HG03095 (cell line): ENCODE results near the gene MGAT5.
A peak's percentile ranks its signal among the peaks of the same experiment; 100 is the strongest.
"Not testable (repeated sequence)": the region's sequence is repeated elsewhere in the genome, so short reads cannot be mapped to it uniquely, and the experiment has no call there.

Experiments used
- ATAC-seq: cut with Tn5 transposase; IDR thresholded peaks from one replicate; pipeline ENCODE4 v1.9.1; 2021; ENCODE audit warnings: moderate library complexity; ENCODE audit not compliant: unreplicated experiment

The MGAT5 gene

GRCh38 chr2:134276381-134277172, 22.7 kb downstream of the MGAT5 start:
- no peak for ATAC-seq

GRCh38 chr2:134277223-134277622, 23.4 kb downstream of the MGAT5 start:
- ATAC-seq: no peak

GRCh38 chr2:134278553-134278952, 24.7 kb downstream of the MGAT5 start:
- no peak for ATAC-seq

GRCh38 chr2:134279417-134279816, 25.5 kb downstream of the MGAT5 start:
- no peak for ATAC-seq

GRCh38 chr2:134280231-134280630, 26.4 kb downstream of the MGAT5 start:
- no peak for ATAC-seq

GRCh38 chr2:134280726-134281125, 26.9 kb downstream of the MGAT5 start:
- ATAC-seq: no peak

- ATAC-seq: no peak
These were observed 28.0 kb downstream of the MGAT5 start for GRCh38 chr2:134281815-134282419.

- peak; percentile 90 for ATAC-seq
These were observed 28.9 kb downstream of the MGAT5 start for GRCh38 chr2:134282629-134283400.

GRCh38 chr2:134283661-134284060, 29.8 kb downstream of the MGAT5 start:
- ATAC-seq: no peak

- ATAC-seq: no peak
These were observed 30.3 kb downstream of the MGAT5 start for GRCh38 chr2:134284119-134284670.

- peak; percentile 29 for ATAC-seq
These were observed 33.5 kb downstream of the MGAT5 start for GRCh38 chr2:134287323-134287722.

GRCh38 chr2:134288814-134289213, 34.9 kb downstream of the MGAT5 start:
- no peak for ATAC-seq

GRCh38 chr2:134289225-134289624, 35.4 kb downstream of the MGAT5 start:
- no peak for ATAC-seq

GRCh38 chr2:134290358-134290757, 36.5 kb downstream of the MGAT5 start:
- peak; percentile 52 for ATAC-seq

- no peak for ATAC-seq
These were observed 38.6 kb downstream of the MGAT5 start for GRCh38 chr2:134292514-134292913.

- no peak for ATAC-seq
These were observed 40.1 kb downstream of the MGAT5 start for GRCh38 chr2:134293719-134294537.

- not testable (repeated sequence) for ATAC-seq
These were observed 40.7 kb downstream of the MGAT5 start for GRCh38 chr2:134294598-134294997.

GRCh38 chr2:134295441-134295840, 41.6 kb downstream of the MGAT5 start:
- no peak for ATAC-seq

- ATAC-seq: no peak
These were observed 42.4 kb downstream of the MGAT5 start for GRCh38 chr2:134296301-134296700.

GRCh38 chr2:134299334-134299733, 45.5 kb downstream of the MGAT5 start:
- ATAC-seq: no peak

- ATAC-seq: no peak
These were observed 46.7 kb downstream of the MGAT5 start for GRCh38 chr2:134300585-134300984.
